Measurements from ENCODE around the gene CMAS. TPM values are rescaled to one million over a fixed set of nuclear protein-coding genes. Genes with fewer than 3 reads are reported as not detected.

The CMAS gene
- total RNA-seq, 4 donors from 2014 or later = 25.8 to 60.2 (median 33.1) TPM

DNA sequence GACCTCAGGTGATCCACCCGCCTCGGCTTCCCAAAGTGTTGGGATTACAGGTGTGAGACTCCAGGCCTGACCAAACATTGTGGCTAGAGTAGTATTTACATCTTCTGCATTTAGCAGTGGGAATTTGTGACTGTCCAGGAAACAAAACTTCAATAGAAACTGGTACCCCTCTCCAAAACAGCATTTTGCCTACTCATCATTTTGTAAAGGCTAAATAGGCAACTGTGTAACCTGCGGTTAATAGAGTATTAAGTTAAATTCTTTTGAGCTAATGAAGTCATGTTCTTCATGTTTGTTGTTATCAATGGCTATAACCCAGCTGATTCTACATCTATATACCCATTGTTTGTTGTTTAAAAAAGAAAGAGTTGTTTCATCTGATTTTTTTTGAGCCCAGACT is 8.1 kb downstream of the CMAS start:
- TF ChIP-seq, protein P1, sequence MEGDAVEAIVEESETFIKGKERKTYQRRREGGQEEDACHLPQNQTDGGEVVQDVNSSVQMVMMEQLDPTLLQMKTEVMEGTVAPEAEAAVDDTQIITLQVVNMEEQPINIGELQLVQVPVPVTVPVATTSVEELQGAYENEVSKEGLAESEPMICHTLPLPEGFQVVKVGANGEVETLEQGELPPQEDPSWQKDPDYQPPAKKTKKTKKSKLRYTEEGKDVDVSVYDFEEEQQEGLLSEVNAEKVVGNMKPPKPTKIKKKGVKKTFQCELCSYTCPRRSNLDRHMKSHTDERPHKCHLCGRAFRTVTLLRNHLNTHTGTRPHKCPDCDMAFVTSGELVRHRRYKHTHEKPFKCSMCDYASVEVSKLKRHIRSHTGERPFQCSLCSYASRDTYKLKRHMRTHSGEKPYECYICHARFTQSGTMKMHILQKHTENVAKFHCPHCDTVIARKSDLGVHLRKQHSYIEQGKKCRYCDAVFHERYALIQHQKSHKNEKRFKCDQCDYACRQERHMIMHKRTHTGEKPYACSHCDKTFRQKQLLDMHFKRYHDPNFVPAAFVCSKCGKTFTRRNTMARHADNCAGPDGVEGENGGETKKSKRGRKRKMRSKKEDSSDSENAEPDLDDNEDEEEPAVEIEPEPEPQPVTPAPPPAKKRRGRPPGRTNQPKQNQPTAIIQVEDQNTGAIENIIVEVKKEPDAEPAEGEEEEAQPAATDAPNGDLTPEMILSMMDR (IDR thresholded peaks at IDR 0.05) = no peak
- TF ChIP-seq EP300 (IDR thresholded peaks at IDR 0.05) (no peak), POLR2A (IDR thresholded peaks at IDR 0.05) (no peak), POLR2AphosphoS5 (IDR thresholded peaks at IDR 0.05) (no peak)
- H3K27me3 ChIP-seq = no peaks in the 10 kb centered on the region
- H3K36me3 ChIP-seq = peaks cover 4 to 41% of the 10 kb centered on the region in 2 donors
- no peak overlapping the region for H3K27ac ChIP-seq
- 79% methylated on average over 2 of the region's 3 CpGs; no CpG with 5 or more reads in 1 of the 2 donors for WGBS, 2 donors (ENCODE audit: low coverage in 1 of 2)
- no peak overlapping the region for H3K4me3 ChIP-seq
- H3K9me3 ChIP-seq = no peaks in the 10 kb centered on the region
- ATAC-seq = no peak
- peaks cover 0 to 25% (median 0%) of the 10 kb centered on the region in 3 donors for H3K4me1 ChIP-seq

GRCh38 chr12:22056607-22057006 is 10.6 kb downstream of the CMAS start:
- ATAC-seq = no peak
- TF ChIP-seq POLR2AphosphoS5 (IDR thresholded peaks at IDR 0.05) (no peak), EP300 (IDR thresholded peaks at IDR 0.05) (no peak), POLR2A (IDR thresholded peaks at IDR 0.05) (no peak)
- TF ChIP-seq, protein P1 (IDR thresholded peaks at IDR 0.05) = no peak
- H3K36me3 ChIP-seq = peaks cover 4 to 63% of the 10 kb centered on the region in 2 donors
- no peak overlapping the region for H3K27ac ChIP-seq
- 83 to 96% methylated on average over 2 of the region's 2 CpGs for WGBS, 2 donors (ENCODE audit: low coverage in 1 of 2)
- H3K4me3 ChIP-seq = no peak overlapping the region
- H3K9me3 ChIP-seq = no peaks in the 10 kb centered on the region
- peaks cover 0 to 3% (median 0%) of the 10 kb centered on the region in 3 donors for H3K4me1 ChIP-seq
- H3K27me3 ChIP-seq = no peaks in the 10 kb centered on the region

DNA sequence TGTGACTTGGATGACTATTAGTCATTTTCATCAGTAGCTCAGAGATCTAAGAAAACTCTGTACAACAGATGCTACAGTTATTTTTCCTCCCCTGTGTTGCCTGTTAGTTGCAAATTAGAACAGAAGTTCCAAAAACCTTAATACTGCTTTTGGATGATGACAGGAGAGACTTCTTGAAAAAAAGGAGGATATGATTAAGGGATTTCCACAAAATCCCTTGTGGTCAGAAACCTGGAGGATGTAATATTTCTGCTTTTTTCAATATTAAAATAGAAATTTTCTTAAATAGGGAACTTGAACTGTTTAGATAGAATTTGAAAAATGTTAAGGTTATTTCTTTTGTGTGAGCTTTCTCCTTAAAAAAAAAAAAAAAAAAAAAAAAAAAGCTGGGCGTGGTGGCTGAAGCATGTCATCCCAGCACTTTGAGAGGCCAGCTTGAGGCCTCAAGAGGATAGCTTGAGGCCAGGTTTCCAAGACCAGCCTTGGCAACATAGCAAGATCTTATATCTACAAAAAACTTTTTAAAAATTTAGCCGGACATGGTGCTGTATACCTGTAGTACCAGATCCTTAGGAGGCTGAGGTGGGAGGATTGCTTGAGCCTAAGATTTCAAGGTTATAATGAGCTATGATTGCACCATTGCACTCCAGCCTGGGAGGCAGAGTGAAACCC is 14.1 kb downstream of the CMAS start:
- H3K4me1 ChIP-seq = no peaks in the 10 kb centered on the region
- peaks cover 6 to 95% of the 10 kb centered on the region in 2 donors for H3K36me3 ChIP-seq
- no peaks in the 10 kb centered on the region for H3K27me3 ChIP-seq
- ATAC-seq = no peak
- no peak overlapping the region for H3K4me3 ChIP-seq
- WGBS, 2 donors (ENCODE audit: low coverage in 1 of 2) = 60 to 88% methylated on average over 2 of the region's 2 CpGs
- TF ChIP-seq POLR2AphosphoS5 (IDR thresholded peaks at IDR 0.05) (no peak), POLR2A (IDR thresholded peaks at IDR 0.05) (no peak), EP300 (IDR thresholded peaks at IDR 0.05) (no peak)
- TF ChIP-seq, protein P1 (IDR thresholded peaks at IDR 0.05) = no peak
- no peaks in the 10 kb centered on the region for H3K9me3 ChIP-seq
- no peak overlapping the region for H3K27ac ChIP-seq

GRCh38 chr12:22064968-22065367 is 18.9 kb downstream of the CMAS start:
- ATAC-seq = no peak
- peaks cover 2 to 75% of the 10 kb centered on the region in 2 donors for H3K36me3 ChIP-seq
- no peak overlapping the region for H3K4me3 ChIP-seq
- H3K9me3 ChIP-seq = no peaks in the 10 kb centered on the region
- H3K27ac ChIP-seq = no peak overlapping the region
- WGBS, 2 donors (ENCODE audit: low coverage in 1 of 2) = 66 to 82% methylated on average over 4 of the region's 4 CpGs
- TF ChIP-seq, protein P1 (IDR thresholded peaks at IDR 0.05) = no peak
- no peaks in the 10 kb centered on the region for H3K4me1 ChIP-seq
- H3K27me3 ChIP-seq = no peaks in the 10 kb centered on the region

GRCh38 chr12:22066310-22066709 is 20.3 kb downstream of the CMAS start:
- Histone ChIP-seq H3K36me3 (peaks cover 2 to 62% of the 10 kb centered on the region in 2 donors), H3K4me1 (no peaks in the 10 kb centered on the region), H3K9me3 (no peaks in the 10 kb centered on the region), H3K27ac (no peak overlapping the region), H3K27me3 (no peaks in the 10 kb centered on the region), H3K4me3 (no peak overlapping the region)
- WGBS, 2 donors (ENCODE audit: low coverage in 1 of 2) = 90 to 96% methylated on average over 2 of the region's 2 CpGs
- TF ChIP-seq, protein P1 (IDR thresholded peaks at IDR 0.05) = no peak
- no peak for TF ChIP-seq EP300 (IDR thresholded peaks at IDR 0.05)
- TF ChIP-seq POLR2AphosphoS5 (IDR thresholded peaks at IDR 0.05) = no peak
- TF ChIP-seq POLR2A (IDR thresholded peaks at IDR 0.05) = no peak
- ATAC-seq = no peak

Data from gastroesophageal sphincter (tissue), 4 donors.